Transverse colon (tissue), 4 donors: ENCODE measurements around the gene ANAPC15.

Experiments used
- CTCF ChIP-seq, 5 experiments: fragments of 200-600 bp in 3 of 5; fragments of 450-650 bp in 2 of 5; sonication (generic) in 3 of 5; IDR thresholded peaks; 1 replicate in 2 of 5; 2 replicates in 3 of 5; pipeline ENCODE4 v1.5.1; 2016 to 2017; ENCODE audit warnings: antibody characterized with exemption in 5 of 5, inconsistent platforms in 3 of 5, mild to moderate bottlenecking in 2 of 5, moderate library complexity in 1 of 5
- POLR2A ChIP-seq: fragments of 450-650 bp; IDR thresholded peaks from one replicate; pipeline ENCODE4 v1.6.1; 2016; ENCODE audit warnings: antibody characterized with exemption, mild to moderate bottlenecking, moderate library complexity
- POLR2AphosphoS5 ChIP-seq, 3 donors: sonication (generic); formaldehyde crosslinking; IDR thresholded peaks; one replicate each; pipeline ENCODE4 v1.6.1; 2016; ENCODE audit warnings: antibody characterized with exemption in 3 of 3

GRCh38 chr11:72098741-72099140 lies 13.8 kb downstream of the ANAPC15 start:
- no peak for TF ChIP-seq POLR2AphosphoS5 (IDR thresholded peaks at IDR 0.05)
- no peak for TF ChIP-seq POLR2A
- TF ChIP-seq CTCF (IDR thresholded peaks at IDR 0.05) = no peak
